BJ (cell line): Measurements from ENCODE around the gene TTC13. TPM values are rescaled to one million over a fixed set of nuclear protein-coding genes. Genes with fewer than 3 reads are reported as not detected.

Experiments used
- CTCF ChIA-PET: fragments of 350-600 bp; formaldehyde crosslinking; extraction: SDS; loops from one replicate; lab custom pipeline; 2021; ENCODE audit warnings: antibody characterized with exemption, inconsistent platforms; lab: Yijun Ruan, JAX
- POLR2A ChIA-PET: fragments of 300-600 bp; sonication (Branson Sonifier 250); formaldehyde crosslinking; extraction: SDS; loops from one replicate; lab custom pipeline; 2021; ENCODE audit warnings: antibody characterized with exemption; lab: Charles Lee
- DNase-seq: peaks from one replicate; pipeline ENCODE4 v3.0.0-alpha.2; 2011; ENCODE audit warnings: low read depth
- H3K27me3 ChIP-seq: 2 replicates; pipeline ENCODE4 v1.6.0; 2011; ENCODE audit warnings: low read length; ENCODE audit not compliant: control insufficient read depth, insufficient read depth
- H3K36me3 ChIP-seq: 2 replicates; pipeline ENCODE4 v1.5.1; 2011; ENCODE audit warnings: low read length; ENCODE audit not compliant: control insufficient read depth, insufficient read depth
- H3K4me3 ChIP-seq: 2 replicates; pipeline ENCODE4 v1.5.1; 2011; ENCODE audit warnings: low read depth, mild to moderate bottlenecking, control low read depth, low read length
- CTCF ChIP-seq: IDR thresholded peaks from 2 replicates; pipeline ENCODE4 v1.5.1; 2011; ENCODE audit warnings: low read depth, mild to moderate bottlenecking, control low read depth, inconsistent platforms, low read length, moderate library complexity; ENCODE audit not compliant: insufficient read depth
- polyA plus RNA-seq: library from polyadenylated mRNA; depleted of rRNA; stranded (reverse); fragments of >200 nt; gene quantifications from 2 replicates; pipeline ENCODE4 v1.2.3, GENCODE V29; 2011

TTC13 gene
- polyA plus RNA-seq, 1 experiment, result 7.4 TPM

- no peaks in the 10 kb centered on the region for H3K27me3 ChIP-seq
- no peak for DNase-seq
- no peak overlapping the region for H3K4me3 ChIP-seq
- no peak for TF ChIP-seq CTCF
- CTCF ChIA-PET, result interaction anchor here (1.4 kb wide), 1 partner anchor 228 kb away, joined by 3 read pairs; no protein-coding TSS in a partner anchor
- H3K36me3 ChIP-seq, result no peaks in the 10 kb centered on the region
- POLR2A ChIA-PET, result no interaction called here
These were observed 4.0 kb upstream of the TTC13 start for GRCh38 chr1:230982696-230983095.

- Histone ChIP-seq H3K4me3 (peak overlapping the region; percentile 79; the same call in 1 of the 2 replicates), H3K27me3 (no peaks in the 10 kb centered on the region), H3K36me3 (no peaks in the 10 kb centered on the region)
- DNase-seq, result no peak
- TF ChIP-seq CTCF, result no peak
- ChIA-PET POLR2A (no interaction called here), CTCF (no interaction called here)
These were observed 1.3 kb upstream of the TTC13 start for GRCh38 chr1:230979952-230980351.

GRCh38 chr1:230979389-230979716 lies 692 bp upstream of the TTC13 start:
- Histone ChIP-seq H3K27me3 (no peaks in the 10 kb centered on the region), H3K36me3 (no peaks in the 10 kb centered on the region), H3K4me3 (peak overlapping the region; percentile 79)
- POLR2A ChIA-PET, result no interaction called here
- CTCF ChIA-PET, result no interaction called here
- DNase-seq, result no peak
- no peak for TF ChIP-seq CTCF

- CTCF ChIA-PET, result interaction anchor here (1.5 kb wide), 1 partner anchor 12 kb away, joined by 4 read pairs; no protein-coding TSS in a partner anchor
- Histone ChIP-seq H3K27me3 (no peaks in the 10 kb centered on the region), H3K4me3 (peak overlapping the region; percentile 79), H3K36me3 (no peaks in the 10 kb centered on the region)
- DNase-seq, result no peak
- no peak for TF ChIP-seq CTCF
- POLR2A ChIA-PET, result interaction anchor here (0.5 to 0.6 kb wide), 2 partner anchors 13 to 122 kb away, joined by 3 to 12 read pairs; no protein-coding TSS in a partner anchor
These were observed 735 bp downstream of the TTC13 start for GRCh38 chr1:230977761-230978490.

GRCh38 chr1:230976825-230977747 lies 1.6 kb downstream of the TTC13 start:
- TF ChIP-seq CTCF, result no peak
- CTCF ChIA-PET, result interaction anchor here (1.3 to 1.5 kb wide), 2 partner anchors 13 to 55 kb away, joined by 3 to 4 read pairs; no protein-coding TSS in a partner anchor
- Histone ChIP-seq H3K36me3 (no peaks in the 10 kb centered on the region), H3K27me3 (no peaks in the 10 kb centered on the region), H3K4me3 (no peak overlapping the region)
- DNase-seq, result no peak
- POLR2A ChIA-PET, result no interaction called here
